Measurements from ENCODE around the gene AATK.

The AATK gene

DNA sequence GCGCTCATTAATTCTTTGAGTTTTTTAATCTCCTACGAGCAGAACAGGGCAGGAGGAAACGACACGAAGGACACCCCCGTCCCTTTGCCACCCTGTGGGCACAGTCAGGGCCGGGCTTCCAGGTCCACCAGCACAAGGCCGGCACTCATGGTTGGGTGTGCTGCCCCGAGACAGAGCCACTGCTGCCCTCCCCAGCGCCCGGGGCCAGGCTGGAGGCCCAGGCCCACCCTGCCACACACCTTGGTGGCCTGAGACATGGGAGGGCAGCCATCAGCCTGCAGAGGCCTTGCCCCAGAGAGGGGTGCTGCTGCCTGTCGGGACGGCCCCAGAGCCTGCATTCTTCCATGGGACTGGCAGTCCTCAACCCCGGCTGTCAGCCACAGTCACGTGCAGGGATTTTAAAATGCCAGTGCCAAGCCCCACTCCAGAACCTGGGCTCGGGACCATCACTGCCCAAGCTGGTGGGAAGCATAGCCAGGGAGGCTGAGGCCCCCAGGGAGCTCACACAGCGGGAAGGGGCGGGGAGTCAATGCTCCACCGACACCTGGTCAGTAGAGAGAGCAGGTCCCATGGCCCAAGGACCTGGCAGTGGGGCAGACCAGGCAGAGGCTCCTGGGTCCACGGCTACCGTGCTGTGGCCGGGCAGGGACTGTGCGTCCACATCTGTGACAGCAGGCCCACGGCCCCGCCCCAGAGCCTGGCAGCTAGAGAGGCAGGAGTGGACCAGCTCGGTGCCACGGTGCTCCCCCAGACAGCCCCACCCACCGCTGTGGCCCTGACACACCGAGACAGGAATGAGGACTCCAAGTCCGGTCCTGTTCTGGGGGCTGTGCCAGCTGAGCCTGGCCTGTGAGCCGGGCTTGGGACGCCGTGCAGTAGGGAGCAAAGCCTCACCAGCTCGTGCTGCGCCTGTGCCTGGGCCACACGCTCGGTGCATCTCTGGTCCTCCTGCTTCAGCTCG, 29.2 kb upstream of the AATK start:
- DNase-seq, result no peak

DNA sequence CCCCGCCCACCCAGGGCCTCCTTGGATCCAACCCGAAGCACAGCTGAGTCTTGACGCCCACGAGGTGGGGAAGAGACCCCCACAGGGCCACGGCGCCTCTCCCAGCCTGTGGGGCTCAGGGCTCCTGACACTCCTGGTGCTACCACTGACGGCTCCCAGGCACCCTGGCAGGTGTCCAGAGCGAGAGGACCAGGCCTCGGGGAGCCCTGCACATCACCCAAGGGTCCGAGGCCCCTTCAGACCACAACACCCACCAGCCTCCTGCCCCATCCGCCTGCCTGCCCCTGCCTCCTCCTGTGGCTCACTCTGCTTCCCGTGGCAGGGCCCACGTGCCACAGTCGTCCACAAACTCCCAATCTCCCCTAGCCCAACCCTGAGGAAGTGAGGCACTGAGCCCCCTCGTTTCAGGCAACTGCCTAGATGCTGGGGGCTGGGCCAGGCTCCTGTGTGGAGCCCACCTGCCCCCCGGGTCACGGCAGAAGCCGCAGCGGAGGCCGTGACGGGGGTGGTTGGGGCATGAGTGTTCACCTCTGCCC, 28.3 kb upstream of the AATK start:
- no peak for DNase-seq

DNA sequence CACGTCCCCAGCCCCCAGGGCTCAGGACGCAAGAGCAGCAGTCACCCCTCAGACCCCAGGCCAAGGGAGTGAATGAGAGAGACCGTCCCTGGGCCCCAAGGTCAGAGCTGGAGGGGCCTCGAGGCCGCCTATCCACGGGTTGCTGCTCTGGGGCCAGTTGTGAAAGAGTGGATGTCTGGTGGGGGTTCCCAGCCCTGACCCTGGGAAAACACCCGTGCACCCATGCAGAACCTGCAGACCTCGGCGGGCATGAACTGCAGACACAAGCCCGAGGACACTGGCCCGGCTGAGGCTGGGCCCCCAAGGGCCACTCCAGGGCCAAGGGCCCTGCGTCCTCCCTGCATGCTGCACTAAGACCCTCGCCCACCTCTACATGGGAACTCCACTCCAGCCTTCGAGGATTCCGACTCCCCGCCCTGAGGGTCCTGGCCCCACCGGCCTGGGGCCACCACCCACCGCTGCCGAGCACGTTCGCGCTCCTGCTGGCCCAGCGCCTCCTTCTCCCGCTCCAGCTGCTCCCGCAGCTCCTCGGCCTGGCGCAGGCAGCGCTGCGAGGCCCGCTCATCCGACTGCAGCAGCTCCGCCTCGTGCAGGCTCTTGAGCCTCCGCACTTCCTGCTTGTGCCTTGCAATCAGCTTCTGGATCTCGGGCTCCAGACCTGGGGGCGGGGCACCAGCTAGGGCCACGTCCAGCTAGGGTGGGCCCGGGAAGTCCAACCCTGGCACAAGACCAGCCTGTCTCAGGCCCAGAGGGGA, 27.6 kb upstream of the AATK start:
- DNase-seq, result no peak

DNA sequence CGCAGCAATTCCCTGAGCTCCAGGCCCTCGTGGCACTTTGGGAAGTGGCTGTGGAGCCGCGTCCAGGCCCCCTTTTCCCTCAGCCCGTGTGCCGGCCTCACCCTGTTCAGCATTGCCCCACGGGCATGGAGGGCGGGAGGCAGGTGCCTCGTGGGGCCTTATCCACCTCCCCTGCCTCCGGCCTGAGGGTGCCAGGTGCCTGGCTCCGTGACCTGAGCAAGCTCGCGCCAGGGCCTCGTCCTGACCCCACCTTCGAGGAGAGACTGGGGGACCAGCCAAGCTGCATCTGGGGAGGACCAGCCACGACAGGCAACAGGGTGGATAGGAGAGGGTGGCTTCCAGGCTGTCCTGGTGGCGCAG, 27.0 kb upstream of the AATK start:
- no peak for DNase-seq

DNA sequence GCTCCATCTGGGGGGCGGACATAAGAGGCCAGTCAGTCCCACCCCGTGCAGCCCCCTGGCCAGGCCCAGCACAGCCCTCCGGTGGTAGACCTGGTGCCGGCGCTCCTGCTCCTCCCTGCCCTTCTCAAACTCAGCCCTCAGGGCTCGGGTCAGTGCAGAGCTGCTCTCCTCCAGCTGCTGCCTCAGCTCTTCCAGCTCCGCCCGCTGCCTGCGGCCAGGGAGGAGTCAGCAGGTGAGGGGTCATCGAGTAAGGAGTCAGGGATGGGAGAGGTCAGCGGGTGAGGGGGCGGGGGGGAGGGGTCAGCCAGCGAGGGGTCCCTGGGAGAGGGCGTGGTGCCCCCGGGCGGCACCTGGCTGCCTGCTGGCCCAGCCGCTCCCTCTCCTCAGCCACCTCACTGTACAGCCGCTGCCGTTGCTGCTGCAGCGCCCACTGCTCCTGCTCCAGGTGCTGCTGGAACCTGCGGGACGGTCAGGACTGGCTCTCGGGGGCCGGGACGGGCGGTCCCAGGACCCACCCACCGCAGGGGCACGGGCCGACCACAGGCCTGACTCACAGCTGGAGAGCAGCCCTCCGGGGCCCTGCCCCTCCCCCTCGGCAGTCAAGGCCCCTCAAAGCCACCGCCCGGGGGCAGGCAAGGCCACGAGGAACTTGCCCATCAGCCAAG, 26.5 kb upstream of the AATK start:
- DNase-seq, result no peak

DNA sequence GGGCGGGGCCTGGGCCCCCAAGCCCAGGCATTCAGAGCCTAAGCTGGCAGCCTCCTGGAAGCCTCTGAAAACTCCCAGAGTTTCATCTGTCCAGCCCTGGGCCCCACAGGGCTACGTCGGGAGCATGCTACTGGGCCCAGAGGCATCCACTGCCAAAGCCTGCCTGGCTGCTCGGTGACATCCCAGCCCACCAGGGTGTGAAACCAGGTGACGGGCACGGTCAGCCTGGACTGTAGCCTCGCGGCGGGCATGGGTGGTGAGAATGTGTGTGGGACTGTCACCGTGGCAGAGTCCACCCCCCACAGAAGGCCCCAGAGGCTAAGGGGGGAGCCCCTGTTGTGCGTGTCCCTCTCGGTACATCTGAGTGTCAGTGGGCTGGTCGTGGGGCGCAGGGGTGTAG, 25.6 kb upstream of the AATK start:
- DNase-seq, result no peak

DNA sequence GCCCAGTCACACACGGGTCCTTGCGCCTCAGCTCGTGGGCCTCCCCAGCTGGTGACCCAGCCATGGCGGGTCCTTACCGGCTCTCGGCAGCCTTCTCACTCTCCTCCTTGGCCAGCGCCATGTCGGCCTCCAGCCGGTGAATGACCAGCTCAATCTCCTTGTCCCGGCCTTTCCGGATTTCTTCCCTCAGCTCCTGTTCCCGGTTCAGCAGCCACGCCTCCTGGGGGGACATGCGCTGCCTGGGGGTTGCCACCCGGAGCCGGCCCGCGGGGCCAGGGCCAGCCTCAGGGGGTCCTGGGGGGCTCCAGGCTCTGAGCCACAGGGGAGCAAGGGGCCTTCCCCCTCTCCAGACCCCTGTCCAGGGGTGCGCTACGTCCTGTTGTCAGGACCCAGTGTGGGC, 25.1 kb upstream of the AATK start:
- no peak for DNase-seq

DNA sequence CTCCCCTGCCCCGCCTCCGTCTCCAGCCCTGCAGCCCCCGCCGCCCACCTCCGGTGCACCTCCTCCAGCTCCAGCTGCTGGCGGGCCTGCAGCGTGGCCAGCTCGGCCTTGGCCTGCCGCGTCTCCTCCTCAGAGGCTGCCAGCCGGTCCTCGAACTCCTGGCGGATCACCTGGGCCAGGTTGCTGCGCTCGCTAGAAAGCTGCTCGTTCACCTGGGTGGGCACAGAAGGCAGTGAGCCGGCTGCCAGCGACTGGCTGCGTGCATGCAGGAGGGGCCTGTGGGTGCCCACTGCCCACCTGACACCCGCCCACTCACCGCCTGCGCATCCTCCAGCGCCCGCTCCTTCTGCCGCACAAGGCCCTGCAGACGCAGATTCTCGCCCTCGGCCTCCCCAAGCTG, 24.6 kb upstream of the AATK start:
- no peak for DNase-seq

DNA sequence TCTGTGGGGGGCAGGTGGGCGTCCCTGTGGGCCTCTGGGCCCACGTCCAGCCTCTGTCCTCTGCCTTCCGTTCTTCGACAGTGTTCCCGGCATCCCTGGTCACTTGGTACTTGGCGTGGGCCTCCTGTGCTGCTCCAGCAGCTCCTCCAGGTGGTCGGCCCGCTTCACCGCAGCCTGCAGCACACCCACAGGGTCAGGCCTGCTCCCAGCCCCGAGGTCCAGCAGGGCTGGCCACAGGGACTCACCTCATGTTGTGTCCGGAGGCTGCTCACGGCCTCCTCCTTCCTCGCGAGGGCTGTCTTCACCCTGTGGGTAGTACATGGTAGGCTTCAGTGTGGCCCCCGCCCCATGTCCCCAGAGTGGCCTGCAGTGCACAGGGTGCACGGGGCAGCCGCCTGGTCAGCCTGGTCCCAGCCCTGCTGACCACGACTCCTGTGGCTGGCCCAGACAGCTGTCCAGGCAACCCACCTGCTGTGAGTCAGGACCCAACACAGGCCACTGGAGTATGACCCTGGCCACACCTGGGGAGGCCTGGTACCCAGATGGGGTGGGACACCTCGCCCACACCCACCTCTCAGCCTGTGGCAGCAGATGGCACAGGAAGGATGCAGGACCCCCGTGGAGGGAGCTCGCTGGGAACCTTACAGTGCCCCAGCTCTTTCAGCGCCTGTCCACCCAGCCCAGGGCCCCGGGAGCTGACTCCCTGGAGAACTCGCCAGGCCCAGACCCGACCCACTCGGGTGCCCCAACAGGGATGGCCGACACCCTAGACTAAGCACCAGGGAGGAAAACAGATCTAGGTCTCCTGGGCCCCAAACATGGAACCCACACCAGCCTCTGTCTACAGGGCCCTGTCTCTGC, 23.9 kb upstream of the AATK start:
- DNase-seq, result no peak

DNA sequence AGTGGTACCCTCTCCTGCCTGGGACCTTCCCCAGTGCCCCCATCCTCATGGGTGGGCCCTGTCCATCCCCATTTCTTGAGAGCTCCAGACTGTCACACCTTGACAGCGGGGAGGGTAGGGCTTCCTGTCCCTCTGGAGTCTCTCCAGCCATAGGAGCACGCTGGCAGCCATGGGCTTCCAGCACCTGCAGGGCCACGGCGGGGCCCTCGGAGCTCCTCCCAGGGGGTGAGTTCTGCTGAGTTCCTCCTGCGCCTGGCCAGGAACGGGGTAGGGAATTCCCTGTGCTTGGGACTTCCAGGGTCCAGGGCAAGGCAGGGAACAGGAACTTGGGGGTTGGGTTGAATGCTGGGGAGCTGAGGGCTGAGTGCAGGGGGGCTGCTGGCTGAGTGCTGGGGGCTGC, 23.0 kb upstream of the AATK start:
- no peak for DNase-seq

DNA sequence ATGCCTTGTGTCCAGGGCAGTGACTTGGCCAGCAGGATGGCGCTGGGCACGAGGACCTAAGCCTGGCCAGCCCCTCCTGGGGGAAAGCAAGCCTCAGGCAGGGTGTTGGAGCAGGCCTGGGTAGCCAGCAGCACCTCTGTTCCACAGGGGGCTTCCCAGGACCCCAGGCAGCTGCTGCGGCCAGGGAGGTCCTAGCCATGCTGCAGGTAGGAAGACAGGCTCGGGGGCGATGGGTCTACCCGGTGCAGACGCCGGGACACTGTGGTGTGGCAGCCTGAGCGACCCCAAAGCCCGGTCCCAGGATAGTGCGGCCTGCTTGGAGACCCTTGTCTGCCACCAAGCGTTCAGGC, 22.4 kb upstream of the AATK start:
- no peak for DNase-seq

DNA sequence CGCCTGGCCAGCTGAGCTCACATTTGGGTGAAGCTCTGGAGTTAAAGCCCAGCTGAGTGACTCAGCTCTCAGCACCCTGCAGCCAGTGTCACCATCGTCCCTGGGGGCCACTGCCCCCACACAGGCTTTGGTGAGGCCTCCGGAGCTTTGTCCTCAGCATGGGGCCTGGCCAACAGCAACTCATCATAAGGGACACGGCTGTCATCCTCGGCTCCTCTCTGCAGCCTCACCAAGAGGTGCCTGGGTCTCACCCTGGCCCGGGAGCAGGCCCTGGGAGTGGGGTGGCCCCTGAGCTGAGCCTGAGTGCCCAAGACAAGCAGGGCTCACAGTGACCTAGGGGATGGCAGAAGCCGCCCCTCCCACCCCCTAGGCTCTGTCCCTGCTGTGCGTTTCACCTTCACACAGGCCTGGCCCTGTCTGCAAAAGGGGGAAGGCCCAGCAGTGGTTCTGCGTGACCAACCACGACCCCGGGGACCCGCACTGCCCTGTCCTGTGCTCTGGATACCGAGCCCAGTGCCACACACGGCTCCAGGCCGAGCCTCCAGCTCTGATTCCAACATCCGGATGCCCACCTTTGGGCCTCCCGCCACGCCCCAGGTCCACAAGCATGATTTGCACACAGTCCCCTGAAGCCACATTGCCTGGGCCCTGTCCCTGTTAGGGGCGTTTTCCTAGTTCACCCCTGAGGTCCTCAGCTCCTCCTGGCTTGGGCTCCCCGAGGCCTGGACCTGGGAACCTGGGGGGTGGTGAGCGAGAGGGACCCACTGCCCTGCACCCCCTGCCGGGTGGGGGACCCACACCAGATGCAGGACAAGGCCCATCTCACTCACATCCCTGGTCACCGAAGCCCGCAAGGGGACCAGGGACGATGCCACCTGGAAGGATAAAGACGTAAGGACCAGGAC, 21.8 kb upstream of the AATK start:
- DNase-seq, result no peak

DNA sequence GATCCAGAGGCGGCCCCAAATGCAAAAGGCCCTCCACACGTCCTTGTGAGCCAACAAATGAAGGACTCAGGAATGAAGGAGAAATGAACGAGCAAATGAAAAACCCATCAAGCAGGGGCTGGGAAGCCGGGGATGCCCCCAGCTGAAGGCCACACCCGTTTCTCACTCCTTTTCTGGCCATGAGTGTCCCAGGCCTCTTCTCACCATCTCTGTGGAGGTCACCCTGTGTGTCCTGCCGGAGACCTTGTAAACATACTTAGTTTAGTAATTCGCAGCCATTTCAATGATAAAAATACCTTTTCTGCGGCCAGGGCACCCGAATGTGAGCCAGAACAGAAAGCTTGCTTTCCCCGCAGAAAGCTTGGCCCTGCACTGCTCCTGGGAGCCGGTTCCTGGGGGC, 21.1 kb upstream of the AATK start:
- no peak for DNase-seq

DNA sequence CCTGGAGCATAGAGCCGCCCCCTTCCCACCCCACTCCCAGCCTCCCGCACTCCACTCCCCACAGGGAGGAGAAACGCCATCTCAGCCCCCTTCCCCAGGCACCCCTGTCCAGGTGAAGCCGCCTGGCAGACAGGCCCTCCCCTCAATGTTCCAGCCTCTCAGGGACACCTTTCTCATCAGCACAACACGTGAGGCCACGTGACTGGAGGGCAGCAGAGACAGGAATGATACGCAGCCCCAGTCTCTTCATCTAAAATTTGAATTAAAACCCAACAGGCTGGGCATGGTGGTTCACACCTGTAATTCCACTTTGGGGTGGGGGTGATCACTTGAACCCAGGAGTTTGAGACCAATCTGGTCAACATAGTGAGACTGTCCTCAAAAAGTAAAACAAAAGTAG, 20.2 kb upstream of the AATK start:
- DNase-seq, result no peak

DNA sequence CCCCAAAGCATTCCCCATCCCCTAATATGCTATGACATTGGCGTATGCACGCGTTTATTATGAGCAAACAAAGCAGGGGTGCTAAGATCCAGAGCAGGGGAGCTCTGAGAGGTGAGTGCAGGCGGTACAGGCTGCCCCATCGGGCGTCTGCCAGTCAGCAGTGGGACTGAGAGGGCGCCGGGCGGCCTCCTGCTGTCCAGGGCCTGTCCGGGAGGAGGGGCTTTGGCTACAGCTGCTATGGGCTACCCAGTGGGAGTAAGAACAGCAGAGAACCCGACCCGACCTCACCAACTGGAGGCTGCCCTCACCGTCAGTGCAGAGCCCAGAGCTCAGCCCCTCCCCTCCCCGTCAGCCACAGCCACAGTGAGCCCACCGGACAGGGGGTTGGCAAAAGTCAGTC, 18.5 kb upstream of the AATK start:
- no peak for DNase-seq

DNA sequence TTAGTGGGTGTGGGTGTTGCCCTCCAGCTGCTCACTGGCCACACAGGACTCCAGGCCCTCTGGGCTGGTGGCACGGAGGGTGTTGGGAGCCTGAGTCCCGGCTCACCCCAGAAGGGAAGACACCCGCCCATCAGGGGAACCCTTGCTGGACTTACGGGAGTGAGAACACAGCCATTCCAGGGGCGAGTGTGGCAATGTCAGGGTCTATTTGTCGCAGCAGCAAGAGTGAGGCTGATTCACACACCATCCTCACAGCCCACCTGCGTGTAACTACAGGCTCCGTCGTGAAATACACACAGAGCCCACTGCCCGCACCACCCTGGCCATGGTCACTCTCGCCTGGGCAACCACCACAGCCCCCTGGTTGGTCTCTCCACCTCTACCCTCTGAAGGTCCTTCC, 17.8 kb upstream of the AATK start:
- no peak for DNase-seq

DNA sequence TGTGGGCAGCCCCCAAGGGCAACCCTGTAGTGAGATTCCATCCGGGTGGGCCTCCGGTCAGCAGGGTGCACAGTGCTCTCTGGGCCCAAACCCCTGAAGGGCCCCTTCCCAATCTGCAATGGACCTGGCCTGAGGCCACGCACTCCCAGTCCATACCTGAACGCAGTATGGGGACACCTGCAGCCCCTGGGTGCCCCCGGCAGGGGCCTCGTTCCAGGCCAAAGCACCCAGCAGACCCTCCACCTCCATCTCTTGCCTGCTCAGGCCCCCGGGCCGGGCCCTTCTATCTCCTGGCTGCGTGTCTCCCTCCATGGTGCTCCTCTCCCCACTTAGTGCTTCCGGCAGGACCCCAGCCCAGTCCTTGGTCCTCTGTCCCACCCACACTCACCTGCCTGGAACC, 17.3 kb upstream of the AATK start:
- no peak for DNase-seq

DNA sequence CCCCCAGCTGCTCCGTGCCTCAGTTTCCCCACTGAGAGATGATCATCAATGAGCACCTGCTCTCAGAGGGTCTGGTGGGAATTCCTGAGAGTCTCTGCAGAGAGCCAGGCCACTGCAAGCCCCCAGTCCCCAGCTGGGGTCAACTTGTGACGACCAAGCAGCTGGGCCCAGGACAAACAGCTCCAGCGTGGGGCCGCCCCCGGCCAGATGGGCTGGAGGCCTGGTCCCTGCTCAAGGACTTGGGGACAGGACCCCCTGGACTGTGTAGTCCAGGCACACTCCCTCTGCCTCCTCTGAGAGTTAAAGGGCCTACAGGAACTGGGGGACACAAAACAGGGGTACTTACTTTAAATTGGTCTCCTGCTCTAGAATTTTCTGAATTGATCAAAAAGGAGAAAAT, 16.6 kb upstream of the AATK start:
- DNase-seq, result no peak

DNA sequence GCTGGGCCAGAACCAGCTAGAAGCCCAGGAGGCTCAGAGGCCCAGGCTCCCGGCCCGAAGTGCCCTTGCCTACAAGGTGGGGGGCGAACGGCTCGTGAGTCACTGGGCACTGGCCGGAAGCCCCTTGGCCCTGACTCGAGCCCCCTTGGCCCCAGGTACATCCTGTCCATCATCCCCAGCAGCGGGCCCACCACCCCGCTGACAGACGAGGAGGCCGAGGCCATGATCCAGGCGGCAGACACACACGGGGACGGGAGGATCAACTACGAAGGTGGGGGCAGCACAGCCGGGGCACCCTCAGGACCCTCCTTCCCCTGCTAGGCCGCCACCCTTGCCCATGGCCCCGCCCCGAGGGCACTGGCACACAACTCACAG, 15.8 kb upstream of the AATK start:
- DNase-seq, result no peak

DNA sequence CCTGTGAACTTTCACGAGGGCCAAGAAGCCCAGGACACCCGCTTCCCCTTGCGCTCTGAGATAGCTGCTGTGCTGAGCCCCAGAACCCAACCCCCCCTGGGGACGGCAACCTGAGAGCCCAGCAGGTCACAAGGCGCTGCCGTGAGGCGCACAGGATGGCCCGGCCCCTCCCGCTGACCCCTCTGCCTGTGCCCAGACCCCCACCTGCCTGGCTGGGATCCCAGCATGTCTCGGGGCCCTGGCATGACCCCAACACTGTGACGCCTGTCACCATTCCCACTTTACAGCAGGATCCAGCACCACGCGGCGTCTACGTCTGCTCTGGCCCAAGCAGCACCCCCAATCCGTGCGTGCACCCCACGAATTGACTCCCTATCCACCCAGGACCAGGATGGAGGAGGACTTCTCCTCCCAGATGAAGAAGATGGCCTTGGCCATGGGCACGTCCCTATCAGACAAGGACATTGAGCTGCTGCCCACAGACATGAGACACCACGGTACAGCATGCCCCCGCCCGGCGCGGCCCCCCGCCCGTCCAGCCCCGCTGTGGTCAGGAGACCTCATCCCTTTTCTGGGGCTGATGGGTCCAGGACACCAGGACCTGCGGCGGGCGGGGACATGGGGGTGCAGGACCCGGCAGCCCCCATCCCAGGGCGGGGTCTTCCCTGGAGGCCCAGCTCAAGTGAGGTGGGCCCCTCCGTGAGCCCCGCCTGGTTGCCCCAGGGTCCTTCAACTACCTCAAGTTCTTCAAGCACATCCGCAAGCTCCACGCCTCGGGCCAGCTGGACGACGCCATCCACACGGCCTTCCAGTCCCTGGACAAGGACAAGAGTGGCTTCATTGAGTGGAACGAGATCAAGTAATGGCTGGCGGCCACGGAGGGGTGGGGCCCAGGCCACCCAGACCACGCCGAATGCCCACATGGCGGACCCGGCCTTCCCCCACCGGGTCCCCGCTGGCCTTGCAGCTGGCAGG, 15.1 kb upstream of the AATK start:
- no peak for DNase-seq
